DND-41 (cell line): Measurements from ENCODE around the gene METAP1D.
"Not testable (repeated sequence)": the region's sequence is repeated elsewhere in the genome, so short reads cannot be mapped to it uniquely, and the experiment has no call there.

ENCODE experiments used
- ATAC-seq: fragments of 200-7000 bp; cut with Tn5 transposase; 3 replicates; pipeline ENCODE4 v1.9.1; 2021; ENCODE audit warnings: low read depth; ENCODE audit not compliant: insufficient read depth
- DNase-seq: peaks from one replicate; pipeline ENCODE4 v3.0.0-alpha.2; 2020
- H2AFZ ChIP-seq: 2 replicates; pipeline ENCODE4 v1.6.0; 2012; ENCODE audit warnings: low read depth, low read length
- H3K27ac ChIP-seq: 2 replicates; pipeline ENCODE4 v1.5.1; 2012; ENCODE audit warnings: low read length, inconsistent platforms
- H3K27me3 ChIP-seq: fragments of 200-600 bp; sonication (generic); 2 replicates; pipeline ENCODE4 v1.6.0; 2012; ENCODE audit warnings: low read length, mild to moderate bottlenecking, inconsistent platforms; ENCODE audit not compliant: insufficient read depth, poor library complexity
- H3K36me3 ChIP-seq: 2 replicates; pipeline ENCODE4 v1.5.1; 2012; ENCODE audit warnings: low read length, inconsistent platforms; ENCODE audit not compliant: insufficient read depth
- H3K4me1 ChIP-seq: 2 replicates; pipeline ENCODE4 v1.5.1; 2012; ENCODE audit warnings: mild to moderate bottlenecking, low read length; ENCODE audit not compliant: insufficient read depth
- H3K4me2 ChIP-seq: 2 replicates; pipeline ENCODE4 v1.6.0; 2012; ENCODE audit warnings: mild to moderate bottlenecking, moderate library complexity, low read length, inconsistent platforms; ENCODE audit not compliant: insufficient read depth
- H3K4me3 ChIP-seq, 2 experiments: fragments of 200-600 bp in 1 of 2; shearing (Covaris generic) in 1 of 2; 2 replicates each; pipeline ENCODE4 v1.5.1; 2012 to 2016; ENCODE audit warnings: inconsistent platforms in 2 of 2, low read length in 2 of 2, mild to moderate bottlenecking in 2 of 2, low read depth in 1 of 2, moderate library complexity in 1 of 2
- H3K79me2 ChIP-seq: 2 replicates; pipeline ENCODE4 v1.6.0; 2012; ENCODE audit warnings: low read length, inconsistent platforms; ENCODE audit not compliant: insufficient read depth
- H3K9ac ChIP-seq: 2 replicates; pipeline ENCODE4 v1.6.0; 2012; ENCODE audit warnings: low read depth, mild to moderate bottlenecking, inconsistent platforms, low read length, moderate library complexity
- H3K9me3 ChIP-seq: 2 replicates; pipeline ENCODE4 v1.5.1; 2012; ENCODE audit warnings: low read length, moderate library complexity, mild to moderate bottlenecking, inconsistent platforms; ENCODE audit not compliant: insufficient read depth, severe bottlenecking
- H4K20me1 ChIP-seq: 2 replicates; pipeline ENCODE4 v1.6.0; 2012; ENCODE audit warnings: low read length; ENCODE audit not compliant: insufficient read depth
- EZH2 ChIP-seq: IDR thresholded peaks from 3 replicates; pipeline ENCODE4 v1.6.1; 2012; ENCODE audit warnings: borderline replicate concordance, low read depth, mild to moderate bottlenecking, moderate library complexity, low read length, inconsistent platforms; ENCODE audit not compliant: severe bottlenecking
- TF ChIP-seq, protein P1 (sequence below): IDR thresholded peaks from 2 replicates; pipeline ENCODE4 v1.5.1; 2012; ENCODE audit warnings: borderline replicate concordance, low read length, moderate library complexity, mild to moderate bottlenecking; ENCODE audit not compliant: poor library complexity, severe bottlenecking; ENCODE audit errors: extremely low read depth

The METAP1D gene

GRCh38 chr2:171966688-171967087, 33.1 kb upstream of the METAP1D start:
- Histone ChIP-seq H2AFZ (no peak overlapping the region), H3K4me2 (no peak overlapping the region), H3K27ac (no peak overlapping the region), H3K4me1 (peaks cover 34% of the 10 kb centered on the region), H3K27me3 (no peaks in the 10 kb centered on the region), H4K20me1 (peaks cover 3% of the 10 kb centered on the region; the same call in 1 of the 2 replicates), H3K9ac (no peak overlapping the region), H3K36me3 (peaks cover 62% of the 10 kb centered on the region), H3K79me2 (peaks cover 14% of the 10 kb centered on the region), H3K9me3 (no peaks in the 10 kb centered on the region), H3K4me3 (no peak overlapping the region)
- TF ChIP-seq, protein P1, sequence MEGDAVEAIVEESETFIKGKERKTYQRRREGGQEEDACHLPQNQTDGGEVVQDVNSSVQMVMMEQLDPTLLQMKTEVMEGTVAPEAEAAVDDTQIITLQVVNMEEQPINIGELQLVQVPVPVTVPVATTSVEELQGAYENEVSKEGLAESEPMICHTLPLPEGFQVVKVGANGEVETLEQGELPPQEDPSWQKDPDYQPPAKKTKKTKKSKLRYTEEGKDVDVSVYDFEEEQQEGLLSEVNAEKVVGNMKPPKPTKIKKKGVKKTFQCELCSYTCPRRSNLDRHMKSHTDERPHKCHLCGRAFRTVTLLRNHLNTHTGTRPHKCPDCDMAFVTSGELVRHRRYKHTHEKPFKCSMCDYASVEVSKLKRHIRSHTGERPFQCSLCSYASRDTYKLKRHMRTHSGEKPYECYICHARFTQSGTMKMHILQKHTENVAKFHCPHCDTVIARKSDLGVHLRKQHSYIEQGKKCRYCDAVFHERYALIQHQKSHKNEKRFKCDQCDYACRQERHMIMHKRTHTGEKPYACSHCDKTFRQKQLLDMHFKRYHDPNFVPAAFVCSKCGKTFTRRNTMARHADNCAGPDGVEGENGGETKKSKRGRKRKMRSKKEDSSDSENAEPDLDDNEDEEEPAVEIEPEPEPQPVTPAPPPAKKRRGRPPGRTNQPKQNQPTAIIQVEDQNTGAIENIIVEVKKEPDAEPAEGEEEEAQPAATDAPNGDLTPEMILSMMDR = no peak
- no peak for TF ChIP-seq EZH2
- ATAC-seq (no peak), DNase-seq (no peak)

DNA sequence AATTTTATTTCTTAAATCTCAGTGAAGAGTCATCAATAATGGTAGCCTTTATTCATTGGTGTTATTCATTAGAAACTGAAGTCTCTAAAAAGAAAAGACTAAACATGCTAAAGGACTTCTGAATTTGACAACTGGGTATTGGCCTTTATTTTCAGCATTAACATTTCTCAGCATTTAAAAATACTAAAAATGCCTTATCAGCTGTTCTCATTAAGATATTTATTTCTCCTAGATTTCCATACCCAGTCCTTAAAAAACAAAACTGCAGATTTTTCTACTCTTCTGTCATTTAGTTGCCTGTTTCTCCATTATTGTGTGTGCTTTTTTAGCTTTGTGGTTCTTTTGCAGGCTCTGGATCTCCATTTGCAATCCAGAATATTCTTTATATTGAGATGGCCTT, 31.2 kb upstream of the METAP1D start:
- DNase-seq (no peak), ATAC-seq (no peak)
- Histone ChIP-seq H3K9ac (no peak overlapping the region), H4K20me1 (peaks cover 6% of the 10 kb centered on the region; the same call in 1 of the 2 replicates), H3K36me3 (peaks cover 77% of the 10 kb centered on the region), H3K9me3 (no peaks in the 10 kb centered on the region), H3K79me2 (peaks cover 10% of the 10 kb centered on the region), H3K27ac (no peak overlapping the region), H3K4me3 (no peak overlapping the region), H3K4me2 (no peak overlapping the region), H3K27me3 (no peaks in the 10 kb centered on the region), H2AFZ (no peak overlapping the region), H3K4me1 (peaks cover 16% of the 10 kb centered on the region)
- TF ChIP-seq EZH2 = no peak
- TF ChIP-seq, protein P1 = no peak

DNA sequence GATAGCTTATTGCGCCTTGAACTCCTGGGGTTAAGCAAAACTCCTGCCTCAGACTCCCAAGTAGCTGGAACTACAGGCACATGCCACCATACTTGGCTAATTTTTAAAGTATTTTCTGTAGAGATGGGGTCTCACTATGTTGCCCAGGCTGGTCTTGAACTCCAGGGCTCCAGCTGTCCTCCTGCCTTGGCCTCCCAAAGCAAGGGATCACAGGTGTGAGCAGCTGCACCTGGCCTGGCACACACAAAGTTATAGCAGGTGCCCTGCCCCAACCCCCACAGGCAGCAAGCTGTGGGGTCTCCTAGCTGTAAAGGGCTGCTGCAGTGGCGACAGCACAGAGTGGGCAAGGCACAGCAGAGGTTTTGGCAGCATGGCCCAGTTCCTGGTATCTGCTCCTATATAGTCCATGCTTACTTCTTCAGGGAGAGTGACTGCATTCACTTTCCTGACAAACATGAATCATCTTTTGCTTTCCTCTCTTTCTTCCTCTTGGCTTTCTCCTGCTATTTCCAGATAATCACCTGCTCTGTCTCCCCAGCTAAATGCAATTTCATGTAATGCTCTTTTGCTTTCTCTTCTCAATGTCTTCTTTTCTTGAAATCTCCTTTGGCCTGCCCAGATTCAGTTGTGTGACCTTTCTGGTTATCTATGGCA, 27.3 kb upstream of the METAP1D start:
- ATAC-seq (no peak), DNase-seq (no peak)
- Histone ChIP-seq H3K79me2 (no peaks in the 10 kb centered on the region), H3K9me3 (no peaks in the 10 kb centered on the region), H3K4me3 (no peak overlapping the region), H3K4me1 (no peaks in the 10 kb centered on the region), H2AFZ (no peak overlapping the region), H3K9ac (no peak overlapping the region), H4K20me1 (0 out of 2 replicates have a peak, but pooled peaks cover 4% of the 10 kb centered on the region), H3K27me3 (no peaks in the 10 kb centered on the region), H3K4me2 (no peak overlapping the region), H3K36me3 (peaks cover 71% of the 10 kb centered on the region), H3K27ac (no peak overlapping the region; the same call in 1 of the 2 replicates)
- TF ChIP-seq, protein P1 = no peak
- TF ChIP-seq EZH2 = no peak

DNA sequence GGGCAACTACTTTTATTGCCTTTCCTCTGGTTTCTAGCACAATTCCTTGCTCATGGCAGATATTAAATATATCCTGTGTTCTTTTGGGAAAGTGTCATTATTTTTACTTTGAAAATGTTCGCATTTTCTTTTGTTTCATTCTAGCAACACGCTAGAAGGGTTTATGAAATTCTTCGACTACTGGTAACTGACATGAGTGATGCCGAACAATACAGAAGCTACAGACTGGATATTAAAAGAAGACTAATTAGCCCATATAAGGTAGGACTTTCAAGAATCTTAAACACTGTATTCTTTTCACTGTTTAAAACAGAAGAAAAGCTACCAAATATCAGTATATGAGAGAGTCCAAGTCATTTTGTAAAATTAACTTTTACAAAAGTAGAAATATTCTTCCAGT, 20.6 kb upstream of the METAP1D start:
- Histone ChIP-seq H3K36me3 (peaks cover 73% of the 10 kb centered on the region), H4K20me1 (no peaks in the 10 kb centered on the region), H2AFZ (no peak overlapping the region), H3K27me3 (no peaks in the 10 kb centered on the region), H3K9ac (no peak overlapping the region), H3K4me1 (no peaks in the 10 kb centered on the region), H3K79me2 (no peaks in the 10 kb centered on the region), H3K4me2 (no peak overlapping the region), H3K4me3 (no peak overlapping the region), H3K27ac (no peak overlapping the region), H3K9me3 (no peaks in the 10 kb centered on the region)
- ATAC-seq (no peak), DNase-seq (no peak)
- TF ChIP-seq, protein P1 = no peak
- no peak for TF ChIP-seq EZH2

GRCh38 chr2:171983924-171984323, 15.8 kb upstream of the METAP1D start:
- H3K4me3 ChIP-seq, H3K27me3 ChIP-seq, H3K9ac ChIP-seq, H3K9me3 ChIP-seq, H3K4me2 ChIP-seq, H3K4me1 ChIP-seq, H2AFZ ChIP-seq, H4K20me1 ChIP-seq, DNase-seq, H3K27ac ChIP-seq, H3K79me2 ChIP-seq, ATAC-seq: not testable (repeated sequence)
- H3K36me3 ChIP-seq = peaks cover 59% of the 10 kb centered on the region
